IPS-NIHi11 (cell line): ENCODE data around the gene MSI2.

Source experiments
- DNase-seq: peaks from one replicate; pipeline ENCODE4 v3.0.0; 2012; ENCODE audit warnings: mixed read lengths, low spot score

MSI2 gene

DNA sequence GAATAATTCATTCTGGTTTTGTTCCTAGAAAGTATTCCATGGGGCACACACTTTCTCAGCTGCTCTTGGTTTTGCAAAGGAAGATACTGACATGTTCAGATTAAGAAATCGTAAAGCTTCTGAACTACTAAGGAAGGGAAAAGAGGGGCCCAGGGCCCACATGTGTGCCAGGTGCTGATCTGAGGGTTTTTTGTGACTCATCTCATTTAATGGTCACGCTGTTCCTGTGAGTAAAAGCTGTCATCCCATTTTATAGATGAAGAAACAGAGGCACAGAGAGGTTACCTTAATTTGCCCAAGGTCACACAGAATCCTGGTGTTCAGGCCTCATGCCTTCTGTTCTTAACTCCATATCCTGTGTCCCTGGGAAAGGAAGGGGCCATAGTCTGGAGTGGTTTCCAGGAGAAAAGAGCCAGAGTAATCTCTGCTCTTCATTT, 113.2 kb downstream of the MSI2 start:
- DNase-seq: no peak

DNA sequence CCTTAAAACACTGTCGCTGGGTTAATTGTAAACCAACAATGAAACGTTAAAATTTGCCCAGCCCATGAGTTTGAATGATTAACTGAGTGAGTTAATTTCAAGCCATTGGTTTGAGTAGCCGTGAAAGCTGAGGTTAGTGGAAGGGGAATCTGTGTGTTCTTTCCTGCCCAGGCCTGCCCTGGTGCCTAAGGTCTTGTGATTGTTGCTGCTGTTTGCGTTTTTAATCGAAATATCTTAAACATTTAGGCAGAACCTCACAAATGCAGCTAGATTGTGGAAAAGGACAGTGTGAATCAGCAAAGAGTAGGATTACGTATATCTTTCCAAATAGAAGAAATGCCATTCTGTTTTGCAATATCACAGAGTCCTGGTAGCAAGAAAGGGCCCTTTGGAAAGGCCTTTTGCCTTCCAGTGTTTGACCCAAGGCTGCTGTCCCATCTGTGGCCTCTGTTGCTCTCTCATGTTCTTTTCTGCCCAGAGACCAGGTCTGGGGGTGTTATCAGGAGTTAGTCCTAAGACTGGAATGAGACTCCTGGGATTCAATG, 113.8 kb downstream of the MSI2 start:
- DNase-seq: no peak

DNA sequence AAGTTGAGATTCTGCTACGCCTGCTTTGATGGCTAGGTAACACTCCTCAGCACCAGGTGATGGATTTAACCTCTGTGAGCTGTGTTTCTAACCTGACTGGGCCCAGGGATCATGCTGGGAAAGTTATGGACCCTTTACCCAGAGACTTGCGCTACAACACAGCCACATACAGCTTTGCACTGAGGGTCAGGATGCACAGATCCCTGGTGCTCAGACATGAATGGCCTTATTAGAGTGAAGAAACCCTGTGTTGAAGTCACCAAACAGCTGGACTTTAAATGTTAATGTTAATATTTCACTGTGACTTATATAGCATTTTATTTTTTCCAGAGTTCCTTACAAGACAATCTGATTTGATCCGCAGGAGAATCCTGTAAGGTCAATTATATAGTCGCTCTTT, 114.3 kb downstream of the MSI2 start:
- no peak for DNase-seq

DNA sequence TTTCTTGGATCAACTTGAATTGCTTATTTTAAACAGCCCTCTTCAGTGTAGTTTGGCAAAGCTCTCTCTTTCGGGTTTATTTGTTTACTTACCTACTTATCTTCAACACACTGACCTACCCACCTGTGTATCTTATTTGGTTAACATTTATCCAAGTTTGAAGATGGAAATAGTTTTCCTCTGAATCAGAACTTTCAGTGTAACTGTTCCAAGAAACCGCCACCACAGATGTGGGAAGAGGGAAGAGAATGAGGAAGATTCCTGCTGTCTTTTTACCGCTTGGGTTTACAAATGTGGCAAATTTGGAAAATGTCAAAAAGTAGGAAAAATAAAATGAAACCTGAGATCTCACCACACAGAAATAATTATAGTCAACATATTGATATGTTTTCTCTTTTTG, 115.8 kb downstream of the MSI2 start:
- DNase-seq: no peak

DNA sequence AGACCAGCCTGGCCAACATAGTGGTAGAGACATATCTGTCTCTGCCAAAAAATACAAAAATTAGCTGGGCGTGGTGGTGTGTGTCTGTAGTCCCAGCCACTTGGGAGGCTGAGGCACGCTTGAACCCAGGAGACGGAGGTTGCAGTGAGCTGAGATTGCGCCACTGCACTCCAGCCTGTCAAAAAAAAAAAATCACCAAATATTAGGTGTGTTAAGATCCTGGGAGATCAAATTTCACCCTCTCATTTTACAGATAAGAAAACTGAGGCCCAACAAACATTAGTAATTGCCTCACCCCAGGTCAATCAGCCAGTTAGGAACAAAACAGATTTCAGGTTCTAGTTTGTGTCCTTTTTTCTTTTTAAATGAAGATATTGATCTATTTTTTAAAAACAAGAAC, 116.7 kb downstream of the MSI2 start:
- no peak for DNase-seq

DNA sequence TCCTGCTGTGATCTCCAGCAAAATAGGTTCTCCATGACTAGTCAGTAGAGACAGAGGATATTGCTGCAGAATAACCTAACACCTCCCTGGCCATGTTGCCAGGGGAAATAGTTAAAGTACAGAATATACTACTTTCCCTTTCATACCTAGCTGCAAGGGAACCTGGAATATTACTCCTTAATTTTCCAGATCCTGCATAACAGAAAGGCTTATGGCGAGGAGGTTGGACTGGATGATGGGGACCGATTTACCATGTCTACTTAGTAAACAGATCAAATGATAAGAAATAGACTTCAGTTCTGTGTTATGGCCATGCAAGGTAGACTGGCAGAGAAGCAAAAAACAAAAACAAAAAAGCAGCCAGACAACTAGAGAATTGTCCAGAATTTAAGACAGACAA, 117.4 kb downstream of the MSI2 start:
- no peak for DNase-seq

DNA sequence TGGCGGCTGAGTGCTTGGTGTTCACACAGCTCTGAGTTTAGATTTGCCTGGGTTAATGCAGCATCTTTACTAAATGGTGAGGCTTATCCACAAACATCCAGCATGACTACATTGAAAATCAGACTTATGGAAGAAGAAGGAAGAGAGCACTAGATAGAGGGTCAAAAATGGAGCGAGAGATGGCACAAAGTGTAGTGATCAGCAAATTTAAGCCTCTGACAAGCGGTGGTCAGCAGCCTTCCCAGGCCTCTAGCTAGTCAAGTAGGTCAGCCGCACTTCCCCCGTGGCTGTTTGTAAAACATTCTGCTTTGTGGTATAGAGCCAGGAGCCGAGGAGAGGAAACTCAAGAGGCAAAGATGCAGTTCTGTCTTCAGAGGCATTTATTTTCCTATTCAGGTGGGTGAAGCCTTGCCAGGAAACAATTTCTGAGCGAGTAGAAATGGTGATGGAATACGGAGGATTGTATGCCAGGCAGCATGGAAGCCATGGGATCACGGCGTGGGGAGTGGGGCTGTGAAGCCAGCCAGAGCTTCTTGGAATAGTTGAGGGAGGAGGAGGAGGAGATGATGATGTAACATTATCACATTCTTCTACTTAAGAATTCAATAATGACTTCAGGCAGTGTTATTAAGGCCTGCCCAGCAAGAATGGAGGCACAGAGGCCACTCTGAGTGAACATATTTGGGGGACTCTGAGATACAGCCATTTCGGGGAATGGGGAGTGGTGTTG, 118.9 kb downstream of the MSI2 start:
- no peak for DNase-seq

DNA sequence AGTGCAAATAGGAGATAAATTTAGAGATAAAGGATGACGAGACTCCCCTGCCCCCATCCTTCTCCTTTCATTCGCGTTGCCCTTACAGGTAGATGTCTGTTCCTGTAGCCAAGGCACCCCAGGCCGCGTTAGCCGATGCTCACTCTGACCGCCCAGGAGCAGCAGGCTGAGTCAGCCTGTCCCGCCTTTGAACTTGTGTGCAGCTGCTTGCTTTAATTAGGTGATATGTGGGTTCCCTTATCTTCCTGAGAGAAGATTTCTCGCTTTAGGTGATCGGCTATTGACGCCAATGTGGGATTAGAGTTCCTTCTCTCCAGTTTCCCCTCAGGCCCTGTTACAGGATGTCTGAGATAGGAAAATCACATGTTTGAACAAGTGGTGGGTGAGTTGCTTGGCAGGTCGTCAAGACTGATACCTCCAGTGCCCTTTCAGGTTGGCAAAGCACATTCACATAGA, 119.5 kb downstream of the MSI2 start:
- DNase-seq: no peak

DNA sequence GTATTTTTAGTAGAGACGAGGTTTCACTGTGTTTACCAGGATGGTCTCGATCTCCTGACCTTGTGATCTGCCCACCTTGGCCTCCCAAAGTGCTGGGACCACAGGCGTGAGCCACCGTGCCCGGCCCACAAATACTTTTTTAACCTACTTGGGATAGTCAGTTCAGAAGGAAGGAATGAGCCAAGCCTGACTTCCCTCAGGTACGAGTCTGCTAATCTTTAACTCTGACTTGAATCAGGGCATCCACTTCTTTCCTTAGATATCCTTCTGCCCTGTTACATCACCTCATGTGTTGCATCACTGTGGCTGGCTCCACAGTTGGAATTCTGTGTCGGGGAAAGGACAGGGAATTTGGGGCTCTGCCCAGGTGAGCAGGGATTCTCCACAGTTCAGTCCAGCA, 120.8 kb downstream of the MSI2 start:
- no peak for DNase-seq

DNA sequence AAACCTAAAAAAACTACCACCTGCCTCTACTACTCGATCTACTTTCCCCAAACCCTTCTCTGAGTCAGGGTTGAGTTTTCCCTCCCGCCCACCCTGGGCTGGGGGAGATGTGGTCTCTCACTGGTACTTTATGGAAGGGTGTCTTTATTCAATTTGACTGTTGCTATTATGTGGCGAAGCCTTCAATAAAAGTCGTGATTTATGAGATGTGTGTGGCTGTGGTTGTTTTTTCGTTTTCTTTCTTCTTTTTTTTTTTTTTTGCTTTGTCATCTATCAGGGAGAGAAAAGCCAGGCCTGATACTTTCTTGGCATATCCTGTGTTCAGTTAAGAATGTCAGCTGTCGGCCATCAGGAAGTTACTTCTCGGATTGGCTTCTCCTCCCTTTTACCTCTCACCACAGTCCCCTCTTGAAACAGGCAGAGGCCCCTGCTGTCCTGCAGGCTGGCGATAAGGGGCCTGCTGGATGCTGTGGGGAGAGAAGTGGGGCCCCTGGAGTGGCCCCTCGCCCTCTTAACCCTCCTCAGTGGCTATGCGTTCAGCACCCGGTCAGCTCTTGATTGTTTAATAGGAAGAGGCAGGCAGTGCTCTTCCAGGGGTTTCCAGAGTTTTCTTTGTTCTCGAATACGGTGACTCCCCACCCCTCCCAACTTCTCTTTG, 123.0 kb downstream of the MSI2 start:
- peak; percentile 56 for DNase-seq

DNA sequence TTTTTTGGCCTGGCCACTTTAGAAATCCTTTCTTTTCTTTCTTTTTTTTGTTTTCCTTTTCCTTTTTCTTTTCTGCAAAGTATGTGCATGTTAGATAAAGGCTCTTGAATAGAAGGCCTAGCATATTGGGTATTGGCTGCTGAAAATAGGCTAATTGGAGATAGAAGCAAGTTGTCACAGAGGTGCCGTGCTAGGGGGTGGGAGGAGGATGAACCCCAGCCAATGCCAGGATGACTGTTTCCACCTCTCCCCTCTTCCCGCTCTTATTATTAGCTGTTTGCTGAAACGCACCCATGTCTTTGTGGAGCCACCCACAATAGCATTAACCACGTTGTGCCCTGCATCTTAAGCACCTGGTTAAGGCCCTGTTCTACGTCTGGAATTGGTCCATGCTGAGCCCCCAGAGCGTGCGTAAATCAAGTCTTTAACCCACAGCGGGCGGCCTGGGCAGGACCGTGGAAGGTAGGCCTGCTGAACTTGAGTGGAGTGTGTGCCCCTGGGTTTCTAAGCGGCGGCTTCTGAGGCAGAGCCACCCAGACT, 123.6 kb downstream of the MSI2 start:
- DNase-seq: peak; percentile 34

DNA sequence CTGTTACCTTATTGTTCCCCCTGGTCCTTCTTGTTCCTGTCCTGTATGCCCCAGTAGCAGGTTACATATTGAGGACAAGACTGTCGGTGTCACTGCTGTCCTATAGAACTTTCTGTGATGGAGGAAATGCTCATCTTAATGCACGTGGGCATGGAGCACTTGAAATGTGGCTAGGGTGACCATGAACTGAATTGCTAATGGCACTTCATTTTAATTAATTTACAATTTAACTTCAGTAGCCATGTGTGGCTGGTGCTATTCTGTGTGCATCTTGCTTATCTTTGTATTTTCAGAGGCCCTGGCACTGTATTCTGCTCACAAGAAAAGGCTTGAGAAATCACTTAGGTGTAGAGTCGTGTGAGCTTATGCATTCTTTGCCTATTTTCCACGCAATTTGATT, 125.2 kb downstream of the MSI2 start:
- no peak for DNase-seq

DNA sequence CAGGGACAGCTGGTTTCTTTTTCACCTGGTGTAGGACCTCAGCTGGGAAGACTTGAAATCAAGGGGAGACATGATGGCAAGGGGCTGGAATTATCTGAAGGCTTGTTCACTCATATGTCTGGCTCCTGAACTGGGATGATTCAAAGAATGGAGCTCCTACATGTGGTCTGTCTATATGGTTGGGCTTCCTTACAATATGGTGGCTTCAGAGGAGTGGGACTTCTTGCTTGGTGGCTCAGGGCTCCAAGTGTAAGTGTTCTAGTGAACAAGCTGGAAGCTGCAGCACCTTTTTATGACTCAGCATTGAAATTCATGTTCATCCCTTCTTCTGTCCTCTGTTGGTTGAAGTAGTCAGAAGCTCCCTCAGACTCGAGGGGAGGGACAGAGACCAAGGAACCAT, 127.9 kb downstream of the MSI2 start:
- no peak for DNase-seq

DNA sequence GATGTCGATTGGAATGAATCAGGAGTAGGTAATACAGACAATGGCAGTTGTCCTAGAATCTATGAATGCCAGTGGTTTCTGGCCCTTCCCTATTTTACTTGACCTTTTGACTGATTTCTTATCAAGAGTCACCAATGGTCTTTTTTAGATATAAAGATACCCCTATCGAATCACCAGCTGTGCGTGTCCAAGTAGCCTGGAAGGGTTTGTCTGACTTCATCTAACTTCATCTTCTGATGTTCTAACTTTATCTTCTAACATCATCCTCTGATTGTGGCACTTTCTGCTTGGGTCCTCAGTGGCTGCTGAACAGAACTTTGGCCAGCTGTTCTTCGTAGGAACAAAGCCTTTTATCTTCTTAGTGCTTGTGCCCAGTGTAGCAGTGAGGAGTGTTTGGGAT, 129.7 kb downstream of the MSI2 start:
- DNase-seq: no peak

DNA sequence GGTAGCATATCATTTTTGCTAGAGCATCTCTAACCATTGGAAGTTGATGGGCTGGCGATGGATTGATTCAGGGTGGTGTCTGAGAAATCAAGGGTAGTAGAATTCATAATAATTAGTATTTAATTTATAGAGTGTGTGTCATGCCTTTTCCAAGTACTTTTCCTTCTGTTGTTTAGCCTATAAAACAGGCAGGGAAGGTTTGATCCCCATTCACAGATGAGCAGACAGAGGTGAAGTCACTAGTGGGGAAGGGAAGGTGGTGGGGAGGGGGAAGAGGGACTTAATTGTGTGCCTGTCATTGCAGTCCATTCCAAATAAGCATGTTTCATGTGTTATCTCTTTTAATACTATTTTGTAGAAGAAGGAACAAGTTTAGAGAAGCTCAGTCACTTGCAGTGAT, 131.3 kb downstream of the MSI2 start:
- no peak for DNase-seq

DNA sequence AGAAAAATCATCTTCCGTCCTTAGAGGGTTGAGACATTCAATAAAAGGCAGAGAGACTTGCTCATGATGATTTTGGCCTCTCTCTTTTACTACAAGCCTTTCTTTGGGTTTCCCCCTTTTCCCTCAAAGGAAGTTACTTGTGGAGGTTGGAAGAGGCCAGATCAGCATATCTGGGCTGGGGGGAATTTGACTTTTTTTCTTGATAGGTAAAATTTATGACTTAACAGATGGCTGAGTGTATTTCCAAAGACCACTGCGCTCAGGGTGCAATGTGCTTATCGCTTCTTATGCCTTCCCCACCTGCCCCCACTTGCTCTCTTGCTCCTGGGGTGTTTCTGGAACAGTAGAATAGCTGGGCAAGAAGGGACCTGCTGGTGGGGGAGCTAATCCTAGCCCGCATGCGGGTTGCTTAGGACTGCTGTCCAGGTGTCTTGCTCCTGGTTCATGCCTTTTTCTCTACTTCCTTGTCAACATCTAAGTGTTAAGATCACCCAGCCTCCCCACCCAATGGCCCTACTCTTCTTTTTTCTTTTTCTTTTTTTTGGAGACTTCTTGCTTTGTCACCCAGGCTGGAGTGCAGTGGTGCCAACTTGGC, 131.9 kb downstream of the MSI2 start:
- DNase-seq: no peak

DNA sequence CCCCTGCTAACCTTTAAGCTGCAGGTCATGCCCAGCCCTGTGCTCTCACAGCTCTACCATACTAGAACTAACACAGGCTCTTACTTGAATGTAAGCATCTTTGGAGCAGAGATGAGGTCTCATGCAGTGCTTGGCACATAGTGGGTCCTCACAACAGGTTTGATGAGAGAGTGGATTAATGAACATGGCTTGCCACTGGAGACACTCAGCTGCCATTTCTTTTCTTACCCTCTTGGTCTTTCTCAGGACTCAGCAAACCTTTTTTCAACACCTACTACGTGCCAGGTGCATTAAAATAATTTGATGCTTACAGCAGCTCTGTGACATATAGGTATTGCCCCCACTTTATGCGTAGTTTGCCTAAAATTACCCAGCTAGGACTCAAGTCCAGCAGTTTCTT, 133.2 kb downstream of the MSI2 start:
- no peak for DNase-seq

DNA sequence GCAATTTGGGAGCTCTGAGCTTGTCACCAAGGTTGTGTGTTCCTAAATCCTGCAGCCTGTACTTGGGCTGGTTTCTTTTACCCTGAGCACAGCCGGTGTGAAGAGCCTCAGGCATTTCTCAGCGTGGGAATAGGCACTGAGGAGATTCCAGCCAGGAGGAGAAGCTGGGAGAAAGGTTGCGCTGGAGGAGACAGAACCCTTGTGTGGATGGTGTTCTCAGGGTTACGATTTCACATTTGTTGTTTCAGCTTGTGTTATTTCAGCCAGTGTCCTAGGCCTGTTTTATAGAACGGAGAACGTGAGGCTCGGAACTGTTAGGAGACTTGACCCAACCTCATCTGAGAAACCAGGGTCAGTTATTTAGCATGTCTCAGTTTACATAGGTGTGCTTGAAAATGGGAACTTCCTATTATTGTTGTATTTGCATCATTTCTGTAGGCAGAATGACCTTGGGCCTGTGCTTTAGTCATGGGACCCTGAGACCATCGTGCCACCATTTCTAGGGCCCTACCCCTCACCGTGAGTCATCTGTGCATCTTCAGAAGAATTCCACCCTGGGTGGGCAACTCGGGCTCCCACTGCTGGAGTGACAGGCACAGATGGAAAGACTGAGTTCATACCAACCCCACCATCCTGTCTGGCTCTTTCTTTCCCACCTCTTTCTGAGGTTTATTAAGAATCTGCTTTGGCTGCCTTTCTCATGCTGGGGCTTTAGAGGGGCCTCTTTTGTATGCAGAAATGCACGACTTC, 134.9 kb downstream of the MSI2 start:
- no peak for DNase-seq

DNA sequence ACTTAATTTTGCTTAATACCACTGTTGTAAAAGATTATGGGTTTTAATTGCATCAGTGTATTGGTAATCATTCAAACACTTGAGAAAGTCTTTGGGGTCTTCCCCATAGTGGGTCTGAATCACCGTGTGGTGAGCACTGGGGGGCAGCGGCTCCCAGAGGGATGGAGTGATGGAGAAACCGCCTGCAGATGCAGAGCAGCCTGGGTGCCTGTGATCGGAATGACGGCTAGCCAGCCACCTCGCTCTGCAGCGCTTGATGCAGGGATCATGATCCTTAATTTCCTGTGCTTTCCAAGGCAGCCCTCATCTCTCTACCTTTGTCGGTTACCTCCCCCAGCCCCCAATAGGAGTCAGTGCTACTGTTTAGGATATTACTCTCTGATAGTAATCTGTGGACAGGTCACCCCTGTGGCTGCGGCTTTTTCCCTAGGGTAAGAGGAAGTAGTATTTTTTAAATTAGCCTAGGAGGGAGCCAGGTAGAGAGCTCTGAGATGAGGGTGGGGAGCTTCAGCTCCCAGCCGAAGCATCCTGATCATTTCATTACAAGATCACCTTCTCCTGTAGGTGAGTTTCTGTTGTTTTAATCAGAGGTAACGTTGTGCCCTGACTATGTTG, 135.6 kb downstream of the MSI2 start:
- no peak for DNase-seq

DNA sequence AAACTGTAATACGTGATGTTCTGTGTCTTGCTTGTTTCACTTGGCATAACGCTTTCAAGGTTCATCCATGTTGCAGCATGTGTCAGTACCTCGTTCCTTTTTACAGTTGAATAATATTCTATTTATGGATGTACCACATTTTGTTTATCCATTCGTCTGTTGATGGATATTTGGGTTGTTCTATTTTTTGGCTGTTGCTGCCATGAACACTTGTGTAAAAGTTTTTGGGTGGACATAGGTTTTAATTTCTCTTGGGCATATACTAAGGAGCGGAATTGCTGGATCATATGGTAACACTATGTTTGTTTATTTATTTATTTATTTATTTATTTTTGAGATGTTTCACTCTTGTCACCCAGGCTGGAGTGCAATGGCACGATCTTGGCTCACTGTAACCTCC, 137.0 kb downstream of the MSI2 start:
- no peak for DNase-seq

DNA sequence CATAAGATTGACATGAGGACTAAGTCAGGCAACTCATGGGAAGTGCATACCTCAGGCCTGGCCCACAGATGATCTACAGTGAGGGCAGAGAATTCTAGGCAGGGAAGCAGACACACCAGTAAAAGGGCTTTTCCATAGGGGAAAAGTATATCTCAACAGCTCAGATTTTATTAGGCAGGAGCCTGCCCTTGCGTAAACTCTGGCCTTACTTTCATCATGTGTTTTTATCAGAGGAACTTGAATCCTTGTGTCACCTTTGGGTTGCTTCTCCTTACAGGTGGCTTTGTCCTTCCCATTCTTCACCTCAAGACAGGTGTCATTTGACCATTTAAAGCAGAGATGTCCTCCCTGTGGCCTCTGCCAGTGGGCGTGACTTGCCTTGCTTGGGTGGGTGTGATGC, 138.1 kb downstream of the MSI2 start:
- DNase-seq: no peak
